Measurements from ENCODE around the gene INTS15.
"Not testable (repeated sequence)": the region's sequence is repeated elsewhere in the genome, so short reads cannot be mapped to it uniquely, and the experiment has no call there.

INTS15 gene

DNA sequence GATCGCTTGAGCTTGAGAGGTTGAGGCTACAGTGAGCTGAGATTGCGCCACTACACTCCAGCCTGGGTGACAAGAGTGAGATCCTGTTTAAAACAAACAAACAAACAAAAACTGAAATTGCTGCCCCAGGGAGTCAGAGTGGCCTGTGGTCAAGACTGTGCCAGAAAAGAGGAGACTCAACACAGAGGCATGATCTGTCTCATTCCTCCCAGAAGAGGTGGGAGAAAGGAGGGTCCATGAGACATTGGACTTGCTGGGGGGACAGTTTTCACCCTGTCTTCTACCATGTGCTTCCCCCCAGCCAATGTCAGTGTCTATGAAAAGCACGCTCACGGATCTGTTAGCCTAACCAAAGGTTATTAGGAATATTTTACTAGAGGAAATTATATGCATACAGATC, 28.8 kb downstream of the INTS15 start:
- DNase-seq (ENCODE audit: low read depth) = no peak

DNA sequence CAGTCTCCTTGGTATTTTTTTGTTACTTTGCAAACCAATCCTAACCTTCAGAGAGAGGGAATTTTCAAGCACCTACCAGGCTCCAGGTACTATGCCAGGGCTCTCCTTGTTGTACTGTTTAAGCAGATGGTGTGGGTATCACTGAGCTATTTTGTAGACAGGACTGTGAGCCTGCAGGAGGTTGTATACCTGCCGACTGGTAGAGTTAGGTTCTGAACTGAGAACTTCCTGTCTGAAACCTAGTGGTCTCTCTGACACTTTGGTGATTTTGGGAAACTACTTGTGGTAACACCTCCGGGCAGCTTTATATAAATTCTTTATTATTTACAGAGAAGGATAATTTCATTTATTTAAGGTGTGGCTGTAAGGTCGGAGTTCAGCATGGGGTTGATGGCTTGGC, 30.1 kb downstream of the INTS15 start:
- DNase-seq (ENCODE audit: low read depth) = no peak

DNA sequence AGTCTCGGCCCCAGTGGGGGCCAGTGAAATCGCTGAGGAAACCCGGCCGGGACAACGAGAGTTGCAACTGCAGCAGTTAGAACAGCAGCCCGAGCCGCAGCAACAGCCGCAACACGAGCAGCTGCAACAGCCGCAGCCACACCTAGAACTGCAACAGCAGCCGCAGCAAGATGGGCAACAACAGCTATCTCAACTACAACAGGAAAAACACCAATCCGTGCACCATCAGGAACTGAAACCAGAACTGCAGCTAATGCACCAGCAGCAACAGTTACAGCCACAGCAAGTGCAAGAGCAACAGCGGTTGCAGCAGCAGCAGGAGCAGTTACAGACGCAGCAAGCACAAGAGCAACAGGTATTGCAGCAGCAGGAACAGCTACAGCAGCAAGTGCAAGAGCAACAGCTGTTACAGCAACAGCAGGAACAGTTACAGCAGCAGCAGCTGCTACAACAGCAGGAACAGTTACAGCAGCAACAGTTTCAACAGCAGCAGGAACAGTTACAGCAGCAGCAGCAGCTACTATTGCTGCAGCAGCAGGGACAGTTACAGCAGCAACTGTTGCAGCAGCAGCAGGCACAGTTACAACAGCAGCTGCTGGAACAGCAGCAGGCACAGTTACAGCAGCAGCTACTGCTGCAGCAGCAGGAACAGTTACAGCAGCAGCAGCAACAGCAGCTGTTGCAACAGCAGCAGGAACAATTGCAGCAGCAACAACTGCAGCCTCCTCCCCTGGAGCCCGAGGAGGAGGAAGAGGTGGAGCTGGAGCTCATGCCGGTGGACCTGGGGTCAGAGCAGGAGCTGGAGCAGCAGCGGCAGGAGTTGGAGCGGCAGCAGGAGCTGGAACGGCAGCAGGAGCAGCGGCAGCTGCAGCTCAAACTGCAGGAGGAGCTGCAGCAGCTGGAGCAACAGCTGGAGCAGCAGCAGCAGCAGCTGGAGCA, 31.6 kb downstream of the INTS15 start:
- no peak for DNase-seq (ENCODE audit: low read depth)

DNA sequence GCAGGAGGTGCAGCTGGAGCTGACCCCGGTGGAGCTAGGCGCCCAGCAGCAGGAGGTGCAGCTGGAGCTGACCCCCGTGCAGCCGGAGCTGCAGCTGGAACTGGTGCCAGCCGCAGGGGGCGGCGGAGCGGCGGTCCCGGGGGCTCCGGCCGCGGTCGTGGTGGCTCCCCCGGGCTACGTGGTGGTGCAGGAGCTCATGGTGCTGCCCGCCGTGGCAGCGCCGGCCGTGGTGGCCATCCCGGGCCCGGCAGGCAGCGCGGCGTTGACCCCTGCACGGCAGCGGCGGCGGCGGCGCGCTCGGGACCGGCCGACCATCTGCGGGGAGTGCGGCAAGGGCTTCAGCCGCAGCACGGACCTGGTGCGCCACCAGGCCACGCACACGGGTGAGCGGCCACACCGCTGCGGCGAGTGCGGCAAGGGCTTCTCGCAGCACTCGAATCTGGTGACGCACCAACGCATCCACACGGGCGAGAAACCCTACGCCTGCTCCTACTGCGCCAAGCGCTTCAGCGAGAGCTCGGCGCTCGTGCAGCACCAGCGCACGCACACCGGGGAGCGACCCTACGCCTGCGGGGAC, 32.4 kb downstream of the INTS15 start:
- no peak for DNase-seq (ENCODE audit: low read depth)

- DNase-seq (ENCODE audit: low read depth) = no peak
Measured at GRCh38 chr7:6623589-6624245, 33.9 kb downstream of the INTS15 start.

DNA sequence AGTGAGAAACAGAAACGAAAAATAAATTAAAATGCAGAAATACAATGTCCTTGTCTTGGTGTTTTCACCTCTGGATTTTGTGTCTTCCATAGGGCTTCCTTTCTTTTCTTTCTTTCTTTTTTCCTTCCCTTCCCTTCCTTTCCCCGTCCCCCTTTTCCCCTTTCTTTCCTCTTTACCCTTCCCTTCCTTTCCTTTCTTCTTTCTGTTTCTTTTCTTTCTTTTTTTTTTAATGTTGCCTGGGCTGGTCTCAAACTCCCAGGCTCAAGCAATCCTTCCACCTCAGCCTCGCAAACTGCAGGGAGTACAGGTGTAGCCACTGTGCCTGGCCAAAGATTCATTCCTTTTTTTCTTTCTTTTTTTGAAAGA, 34.4 kb downstream of the INTS15 start:
- no peak for DNase-seq (ENCODE audit: low read depth)

DNA sequence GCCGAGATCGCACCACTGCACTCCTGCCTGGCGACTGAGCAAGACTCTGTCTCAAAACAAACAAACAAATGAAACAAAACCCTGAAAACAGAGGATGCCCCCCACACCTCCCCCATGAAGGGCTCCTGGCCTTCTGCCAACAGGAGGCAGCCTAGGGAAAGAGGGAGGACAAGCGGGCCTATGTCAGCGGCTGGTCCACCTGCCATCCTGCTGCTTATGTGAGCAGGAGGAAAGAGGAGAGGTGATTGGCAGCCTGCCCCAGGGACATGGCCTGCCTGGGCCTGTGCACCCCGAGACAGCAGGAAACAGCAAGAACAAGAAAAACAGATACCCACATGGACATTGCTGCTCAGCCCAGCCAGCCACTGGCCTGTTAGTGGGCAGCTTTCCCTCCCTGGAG, 38.2 kb downstream of the INTS15 start:
- DNase-seq (ENCODE audit: low read depth) = no peak

- DNase-seq (ENCODE audit: low read depth) = no peak
Measured at GRCh38 chr7:6630007-6630849, 40.4 kb downstream of the INTS15 start.

GRCh38 chr7:6631605-6632004, 41.8 kb downstream of the INTS15 start:
- no peak for DNase-seq (ENCODE audit: low read depth)

GRCh38 chr7:6634021-6634420, 44.2 kb downstream of the INTS15 start:
- no peak for DNase-seq (ENCODE audit: low read depth)

GRCh38 chr7:6634971-6635370, 45.1 kb downstream of the INTS15 start:
- not testable (repeated sequence) for DNase-seq (ENCODE audit: low read depth)

- peak; percentile 52 for DNase-seq (ENCODE audit: low read depth)
Measured at GRCh38 chr7:6636741-6637543, 47.1 kb downstream of the INTS15 start, which contains the start of gene ZNF316. TSS of gene ZNF316 (plus strand) at chr7:6637318. CDS start at chr7:6642410, 5,092 bp downstream.

DNA sequence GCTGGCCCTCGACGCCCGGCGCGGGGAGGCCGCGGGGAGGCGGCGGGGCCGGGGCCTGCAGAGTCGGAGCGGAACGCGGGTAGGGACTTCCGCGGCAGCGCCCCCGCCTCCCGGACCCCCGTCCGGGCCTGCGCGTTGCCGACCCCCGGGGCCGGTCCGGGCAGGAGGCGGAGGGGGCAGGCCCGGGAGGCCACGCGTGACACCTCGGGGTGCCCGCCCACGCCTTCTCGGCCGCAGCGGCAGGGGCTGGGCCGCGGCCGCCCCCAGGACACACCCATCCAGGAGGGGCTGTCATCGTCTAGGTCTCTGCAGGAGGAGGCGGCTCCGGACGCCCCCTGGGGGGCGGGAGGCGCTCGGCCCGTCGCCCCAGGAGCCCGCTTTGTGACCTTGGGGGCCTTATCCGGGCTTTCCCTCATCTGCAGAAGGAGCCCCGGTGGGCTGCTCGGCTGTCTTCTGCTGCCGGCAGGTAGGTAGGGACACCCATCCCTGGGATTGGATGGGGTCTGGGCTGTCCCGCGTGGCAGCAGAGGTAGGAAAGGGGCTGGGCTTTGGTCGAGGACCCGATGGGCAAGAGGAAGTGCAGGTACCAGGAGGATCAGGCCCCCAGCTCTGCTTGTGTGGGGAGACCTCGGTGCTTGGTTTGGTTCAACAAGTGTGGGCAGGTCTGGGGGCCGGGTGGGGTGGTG, 47.9 kb downstream of the INTS15 start:
- peak; percentile 37 for DNase-seq (ENCODE audit: low read depth)

GRCh38 chr7:6639032-6639431, 49.2 kb downstream of the INTS15 start:
- no peak for DNase-seq (ENCODE audit: low read depth)

DNA sequence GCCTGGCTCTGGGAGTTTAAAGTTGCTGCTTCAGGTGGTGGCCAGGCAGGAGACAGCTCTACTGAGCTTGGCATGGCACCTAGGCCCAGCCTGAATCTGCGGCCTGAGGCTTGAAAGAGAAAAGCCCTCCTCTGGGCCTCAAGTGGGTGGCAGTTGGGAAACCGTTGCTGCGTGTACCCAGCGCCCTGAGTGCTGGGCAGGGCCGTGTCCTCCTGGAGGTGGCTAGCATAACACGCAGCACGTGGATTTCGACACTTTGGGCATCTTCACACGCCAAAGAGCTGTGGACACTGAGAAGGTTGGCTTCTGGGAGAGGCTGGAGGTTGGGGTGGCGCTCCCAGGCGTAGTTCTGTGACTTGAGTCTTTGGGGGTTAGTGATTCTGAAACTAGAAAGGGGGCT, 49.8 kb downstream of the INTS15 start:
- no peak for DNase-seq (ENCODE audit: low read depth)

DNA sequence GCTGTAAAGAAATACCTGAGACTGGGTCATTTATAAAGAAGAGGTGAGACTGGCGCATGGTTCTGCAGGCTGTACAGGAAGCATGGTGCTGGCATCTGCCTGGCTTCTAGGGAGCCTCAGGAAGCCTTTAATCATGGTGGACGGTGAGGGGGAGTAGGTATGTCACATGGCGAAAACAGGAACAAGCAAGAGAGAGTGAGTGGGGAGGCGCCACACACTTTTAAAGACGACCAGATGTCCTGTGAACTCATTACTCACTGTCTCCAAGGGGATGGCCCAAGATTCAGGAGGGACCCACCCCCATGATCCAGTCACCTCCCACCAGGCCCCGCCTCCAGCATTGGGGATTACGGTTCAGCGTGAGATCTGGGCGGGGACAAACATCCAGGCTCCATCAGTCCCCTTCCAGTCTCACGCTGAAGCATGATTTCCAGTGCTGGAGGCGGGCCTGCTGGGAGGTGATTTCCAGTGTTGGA, 50.5 kb downstream of the INTS15 start:
- no peak for DNase-seq (ENCODE audit: low read depth)

DNA sequence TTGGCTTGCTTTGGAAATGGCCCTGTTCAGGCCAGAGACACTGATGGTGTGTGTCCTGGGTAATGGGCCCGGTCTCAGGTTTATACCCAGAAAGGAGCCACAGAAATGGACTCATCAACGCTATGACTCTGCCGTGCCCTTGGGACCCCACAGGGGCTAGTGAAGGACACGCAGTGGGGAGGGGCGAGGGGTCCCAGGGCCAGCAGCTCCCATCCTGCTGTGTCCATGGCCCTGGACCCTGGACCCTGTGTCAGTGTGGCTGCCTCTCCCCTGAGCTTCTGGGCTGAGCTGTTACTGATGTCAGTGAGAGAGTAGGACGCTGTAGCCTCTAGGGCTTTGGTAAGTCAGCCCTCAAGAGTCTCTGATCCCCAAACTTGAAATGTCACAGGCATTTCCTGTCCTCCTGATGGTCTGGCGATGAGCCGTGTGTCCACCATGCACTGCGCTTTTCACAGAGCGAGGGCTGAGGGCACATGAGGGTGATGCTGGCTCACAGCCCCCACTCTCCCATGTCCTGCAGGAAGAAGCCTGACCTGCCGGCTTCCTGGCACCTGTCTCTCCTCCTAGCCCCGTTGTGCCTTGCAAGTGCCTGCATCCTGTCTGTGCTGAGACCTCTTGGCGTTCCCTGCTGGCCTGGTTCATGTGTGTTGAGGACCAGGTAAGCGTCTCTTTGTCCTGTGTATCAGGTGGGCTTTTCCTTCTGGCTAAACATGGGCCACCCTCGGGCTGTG, 51.6 kb downstream of the INTS15 start:
- DNase-seq (ENCODE audit: low read depth) = no peak

DNA sequence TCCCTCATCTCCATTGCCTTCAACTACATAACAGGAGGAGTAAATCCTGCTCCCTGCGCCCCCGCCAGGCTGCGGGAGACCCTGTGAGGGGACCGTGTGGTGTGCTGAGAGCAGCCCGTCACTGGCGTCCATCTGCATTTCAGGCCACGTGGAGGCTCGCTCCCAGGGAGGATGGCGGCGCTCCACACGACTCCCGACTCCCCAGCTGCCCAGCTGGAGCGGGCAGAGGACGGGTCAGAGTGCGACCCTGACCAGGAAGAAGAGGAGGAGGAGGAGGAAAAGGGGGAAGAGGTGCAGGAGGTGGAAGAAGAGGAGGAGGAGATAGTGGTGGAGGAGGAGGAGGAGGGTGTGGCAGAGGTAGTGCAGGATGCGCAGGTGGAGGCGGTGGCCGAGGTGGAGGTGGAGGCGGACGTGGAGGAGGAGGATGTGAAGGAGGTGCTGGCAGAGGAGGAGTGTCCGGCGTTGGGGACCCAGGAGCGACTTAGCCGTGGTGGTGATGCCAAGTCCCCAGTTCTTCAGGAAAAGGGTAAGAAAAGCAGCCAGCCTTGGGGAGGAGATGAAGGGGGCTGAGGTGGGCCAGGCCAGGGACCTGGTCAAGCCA, 52.5 kb downstream of the INTS15 start:
- no peak for DNase-seq (ENCODE audit: low read depth)

DNA sequence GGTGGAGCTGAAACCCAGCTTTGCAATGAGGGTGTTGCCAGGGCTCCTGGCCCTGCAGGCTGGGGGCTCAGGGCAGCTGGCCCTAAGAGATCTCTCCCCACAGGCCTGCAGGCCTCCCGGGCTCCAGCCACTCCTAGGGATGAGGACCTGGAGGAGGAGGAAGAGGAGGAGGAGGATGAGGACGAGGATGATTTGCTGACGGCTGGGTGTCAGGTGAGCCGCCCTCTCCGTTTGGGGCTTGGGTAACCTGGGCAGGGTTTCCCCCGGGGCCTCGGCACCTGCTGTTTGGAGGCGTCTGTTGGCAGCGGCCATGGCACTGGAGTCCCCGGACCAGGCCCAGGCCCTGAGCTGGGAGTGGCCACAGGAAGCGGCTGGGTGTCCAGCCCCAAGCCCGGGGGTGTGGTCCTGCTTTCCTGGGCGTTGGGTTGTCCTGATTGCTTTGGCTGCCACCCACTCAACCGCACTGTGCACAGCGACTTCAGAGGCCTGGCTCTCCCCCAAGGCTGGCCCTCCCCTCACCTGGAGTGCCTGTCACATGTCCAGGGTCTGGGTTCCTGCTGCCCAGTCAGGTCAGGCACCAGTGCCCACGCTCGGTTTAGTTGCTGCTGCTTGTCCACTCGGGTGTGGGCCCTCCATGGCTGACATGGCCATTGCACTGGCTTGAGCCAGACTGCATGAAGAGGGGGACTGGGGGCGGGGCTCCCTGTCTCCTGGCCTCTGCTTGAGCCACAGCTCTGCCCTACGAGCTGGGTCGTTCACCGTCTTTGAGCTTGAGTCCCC, 53.2 kb downstream of the INTS15 start:
- no peak for DNase-seq (ENCODE audit: low read depth)
